KMS-11 (cell line): ENCODE results near the gene CTU2.

Experiments used
- H2AFZ ChIP-seq: fragments of 200-600 bp; sonication (generic); 2 replicates; pipeline ENCODE4 v1.6.1; 2016; ENCODE audit warnings: antibody characterized with exemption, mixed run types, low read depth
- H3K27ac ChIP-seq: fragments of 200-600 bp; sonication (generic); 2 replicates; pipeline ENCODE4 v1.6.1; 2016; ENCODE audit warnings: mild to moderate bottlenecking, mixed run types
- H3K27me3 ChIP-seq: fragments of 200-600 bp; sonication (generic); 2 replicates; pipeline ENCODE4 v1.6.1; 2017; ENCODE audit warnings: mild to moderate bottlenecking, low read depth, mixed run types, moderate library complexity; ENCODE audit not compliant: insufficient read depth
- H3K36me3 ChIP-seq: fragments of 200-600 bp; sonication (generic); 2 replicates; pipeline ENCODE4 v1.6.1; 2017; ENCODE audit warnings: mild to moderate bottlenecking, mixed run types; ENCODE audit not compliant: insufficient read depth
- H3K4me1 ChIP-seq: fragments of 200-600 bp; sonication (generic); 2 replicates; pipeline ENCODE4 v1.6.1; 2016; ENCODE audit warnings: mild to moderate bottlenecking, low read depth, mixed run types; ENCODE audit not compliant: poor library complexity, severe bottlenecking
- H3K4me2 ChIP-seq: fragments of 200-600 bp; sonication (generic); 2 replicates; pipeline ENCODE4 v1.7.0; 2016; ENCODE audit warnings: mild to moderate bottlenecking, mixed run types
- H3K4me3 ChIP-seq: fragments of 200-600 bp; sonication (generic); IDR thresholded peaks from 2 replicates; pipeline ENCODE4 v1.6.1; 2017; ENCODE audit warnings: low read depth, low read length, mixed read lengths; ENCODE audit not compliant: insufficient read depth
- H3K79me2 ChIP-seq: fragments of 200-600 bp; sonication (generic); 2 replicates; pipeline ENCODE4 v1.6.1; 2016; ENCODE audit warnings: low read depth, mixed run types; ENCODE audit not compliant: insufficient read depth
- H3K9ac ChIP-seq: fragments of 200-600 bp; sonication (generic); 2 replicates; pipeline ENCODE4 v1.6.1; 2016; ENCODE audit warnings: mild to moderate bottlenecking, mixed run types
- H4K20me1 ChIP-seq: fragments of 200-600 bp; sonication (generic); 2 replicates; pipeline ENCODE4 v1.6.1; 2016; ENCODE audit warnings: mild to moderate bottlenecking, mixed run types; ENCODE audit not compliant: insufficient read depth
- CTCF ChIP-seq: fragments of 200-600 bp; sonication (generic); conservative IDR thresholded peaks from 2 replicates; pipeline ENCODE4 v1.6.1; 2017; ENCODE audit warnings: low read depth, mild to moderate bottlenecking, antibody characterized with exemption, low read length, moderate library complexity, mixed read lengths

The CTU2 gene

GRCh38 chr16:88726408-88726749, 20.1 kb downstream of the CTU2 start:
- Histone ChIP-seq H4K20me1 (no peaks in the 10 kb centered on the region), H3K9ac (no peak overlapping the region), H3K4me1 (no peaks in the 10 kb centered on the region), H3K79me2 (0 out of 2 replicates have a peak, but pooled peaks cover 4% of the 10 kb centered on the region), H3K4me2 (no peak overlapping the region), H3K36me3 (no peaks in the 10 kb centered on the region; the same call in 1 of the 2 replicates), H3K4me3 (no peak overlapping the region), H3K27me3 (no peaks in the 10 kb centered on the region), H3K27ac (no peak overlapping the region), H2AFZ (no peak overlapping the region)
- TF ChIP-seq CTCF, result no peak

GRCh38 chr16:88726981-88727380, 20.7 kb downstream of the CTU2 start:
- no peaks in the 10 kb centered on the region; the same call in 1 of the 2 replicates for H3K36me3 ChIP-seq
- no peak for TF ChIP-seq CTCF
- no peak overlapping the region for H3K27ac ChIP-seq

GRCh38 chr16:88727871-88728270, 21.6 kb downstream of the CTU2 start:
- H2AFZ ChIP-seq, result no peak overlapping the region
- H3K4me2 ChIP-seq, result no peak overlapping the region
- 0 out of 2 replicates have a peak, but pooled peaks cover 4% of the 10 kb centered on the region for H3K79me2 ChIP-seq
- H3K9ac ChIP-seq, result no peak overlapping the region
- H3K36me3 ChIP-seq, result no peaks in the 10 kb centered on the region; the same call in 1 of the 2 replicates
- H3K27ac ChIP-seq, result no peak overlapping the region
- H4K20me1 ChIP-seq, result no peaks in the 10 kb centered on the region
- TF ChIP-seq CTCF, result no peak
- H3K27me3 ChIP-seq, result no peaks in the 10 kb centered on the region
- H3K4me1 ChIP-seq, result no peaks in the 10 kb centered on the region
- H3K4me3 ChIP-seq, result no peak overlapping the region

More at GRCh38 chr16:88726981-88727380, 20.7 kb downstream of the CTU2 start:
- Histone ChIP-seq H2AFZ (no peak overlapping the region), H3K4me1 (no peaks in the 10 kb centered on the region), H3K9ac (no peak overlapping the region), H3K4me2 (no peak overlapping the region), H4K20me1 (no peaks in the 10 kb centered on the region), H3K4me3 (no peak overlapping the region), H3K27me3 (no peaks in the 10 kb centered on the region), H3K79me2 (0 out of 2 replicates have a peak, but pooled peaks cover 4% of the 10 kb centered on the region)

GRCh38 chr16:88730632-88731607, 24.6 kb downstream of the CTU2 start:
- H3K79me2 ChIP-seq, result 0 out of 2 replicates have a peak, but pooled peaks cover 4% of the 10 kb centered on the region
- H4K20me1 ChIP-seq, result no peaks in the 10 kb centered on the region
- no peak overlapping the region for H3K27ac ChIP-seq

More at GRCh38 chr16:88730632-88731607, 24.6 kb downstream of the CTU2 start:
- no peak overlapping the region for H2AFZ ChIP-seq
- H3K9ac ChIP-seq, result no peak overlapping the region
- H3K27me3 ChIP-seq, result no peaks in the 10 kb centered on the region
- H3K4me2 ChIP-seq, result no peak overlapping the region
- H3K4me1 ChIP-seq, result no peaks in the 10 kb centered on the region
- no peak for TF ChIP-seq CTCF
- no peak overlapping the region for H3K4me3 ChIP-seq
- H3K36me3 ChIP-seq, result no peaks in the 10 kb centered on the region; the same call in 1 of the 2 replicates
